T-helper 17 cell (primary cell): Measurements from ENCODE around the gene PPP6R1. TPM values are rescaled to one million over a fixed set of nuclear protein-coding genes. Genes with fewer than 3 reads are reported as not detected.

Experiments
- total RNA-seq, 4 donors: library from RNA in 2 of 4; stranded (reverse) in 2 of 4; gene quantifications; one replicate each; pipeline ENCODE4 v1.2.3 and lab custom pipeline; 2022 to 2026

The PPP6R1 gene
- total RNA-seq, 2 donors from 2014 or later, result 183 to 186 TPM

Other genes with a start within 250 kb of the PPP6R1 start
- 10 to 100 TPM in 1 of 2 donors, 1 to 10 TPM in 1; 1.8 to 22.1 TPM for gene GP6, start 220.8 kb downstream of the PPP6R1 start, total RNA-seq
- gene RDH13, start 195.9 kb downstream of the PPP6R1 start, total RNA-seq, result 10 to 100 TPM; 11.3 to 12.9 TPM
- 1 to 10 TPM; 1.8 to 3.3 TPM for gene EPS8L1, start 183.1 kb downstream of the PPP6R1 start, total RNA-seq
- gene PPP1R12C, start 141.4 kb downstream of the PPP6R1 start, total RNA-seq, result 100 to 1,000 TPM; 133 to 173 TPM
- gene TNNT1, start 109.8 kb downstream of the PPP6R1 start, total RNA-seq, result under 1 TPM in 1 of 2 donors, not detected in 1; 0.52 TPM
- gene TNNI3, start 101.3 kb downstream of the PPP6R1 start, total RNA-seq, result not detected
- gene DNAAF3, start 92.4 kb downstream of the PPP6R1 start, total RNA-seq, result not detected
- gene SYT5, start 78.7 kb downstream of the PPP6R1 start, total RNA-seq, result 1 to 10 TPM; 3.8 to 4.3 TPM
- not detected for gene PTPRH, start 49.5 kb downstream of the PPP6R1 start, total RNA-seq
- gene TMEM86B, start 30.3 kb downstream of the PPP6R1 start, total RNA-seq, result 10 to 100 TPM; 12.4 to 12.8 TPM
- gene HSPBP1, start 21.1 kb upstream of the PPP6R1 start, total RNA-seq, result 10 to 100 TPM; 19.1 to 23.1 TPM
- 1 to 10 TPM; 3.0 to 7.4 TPM for gene BRSK1, start 25.0 kb upstream of the PPP6R1 start, total RNA-seq
- gene TMEM150B, start 66.3 kb upstream of the PPP6R1 start, total RNA-seq, result under 1 TPM in 1 of 2 donors, not detected in 1; 0.75 TPM
- 100 to 1,000 TPM in 1 of 2 donors, 10 to 100 TPM in 1; 66.6 to 103 TPM for gene KMT5C, start 80.9 kb upstream of the PPP6R1 start, total RNA-seq
- gene COX6B2, start 95.7 kb upstream of the PPP6R1 start, total RNA-seq, result 1 to 10 TPM in 1 of 2 donors, under 1 TPM in 1; 0.62 to 1.4 TPM
- gene GARIN5B, start 104.2 kb upstream of the PPP6R1 start, total RNA-seq, result under 1 TPM in 1 of 2 donors, not detected in 1; 0.07 TPM
- under 1 TPM; 0.25 to 0.89 TPM for gene IL11, start 111.4 kb upstream of the PPP6R1 start, total RNA-seq
- not detected for gene TMEM190, start 117.8 kb upstream of the PPP6R1 start, total RNA-seq
- 10 to 100 TPM; 14.6 to 19.5 TPM for gene TMEM238, start 125.3 kb upstream of the PPP6R1 start, total RNA-seq
- gene RPL28, start 126.9 kb upstream of the PPP6R1 start, total RNA-seq, result 1,000 to 10,000 TPM; 3,164 to 3,616 TPM
- 10 to 100 TPM; 64.6 to 78.1 TPM for gene UBE2S, start 148.8 kb upstream of the PPP6R1 start, total RNA-seq
- gene SHISA7, start 184.3 kb upstream of the PPP6R1 start, total RNA-seq, result not detected
- gene ISOC2, start 202.6 kb upstream of the PPP6R1 start, total RNA-seq, result 1 to 10 TPM; 6.5 to 7.2 TPM
- gene C19orf85, start 205.7 kb upstream of the PPP6R1 start, total RNA-seq, result not detected
- 10 to 100 TPM; 19.4 to 25.5 TPM for gene ZNF628, start 217.6 kb upstream of the PPP6R1 start, total RNA-seq
- 10 to 100 TPM in 1 of 2 donors, 1 to 10 TPM in 1; 9.1 to 11.9 TPM for gene NAT14, start 226.2 kb upstream of the PPP6R1 start, total RNA-seq
- gene SSC5D, start 229.4 kb upstream of the PPP6R1 start, total RNA-seq, result under 1 TPM; 0.08 to 0.47 TPM